Gastroesophageal sphincter (tissue), 4 donors: ENCODE results near the gene RAB3B. TPM values are rescaled to one million over a fixed set of nuclear protein-coding genes. Genes with fewer than 3 reads are reported as not detected.

ENCODE experiments used
- ATAC-seq: fragments of 150-250 bp; one replicate; pipeline ENCODE4 v1.9.1; 2016; ENCODE audit warnings: mild to moderate bottlenecking, moderate library complexity
- H3K27ac ChIP-seq, 4 donors: fragments of 200-600 bp; sonication (generic) in 3 of 4; 1 replicate in 3 of 4; 2 replicates in 1 of 4; pipeline ENCODE4 v1.5.1; 2016 to 2019
- H3K27me3 ChIP-seq: fragments of 200-600 bp; sonication (generic); one replicate; pipeline ENCODE4 v1.5.1; 2019
- H3K36me3 ChIP-seq, 2 donors: fragments of 200-600 bp; sonication (generic); one replicate each; pipeline ENCODE4 v1.5.1; 2019; ENCODE audit warnings: control low read depth in 1 of 2
- H3K4me1 ChIP-seq, 3 donors: fragments of 200-600 bp; sonication (generic); 1 replicate in 2 of 3; 2 replicates in 1 of 3; pipeline ENCODE4 v1.5.1; 2016 to 2019; ENCODE audit warnings: control low read depth in 2 of 3
- H3K4me3 ChIP-seq, 2 donors: fragments of 200-600 bp; sonication (generic); one replicate each; pipeline ENCODE4 v1.5.1; 2019; ENCODE audit warnings: mild to moderate bottlenecking in 1 of 2, moderate library complexity in 1 of 2
- H3K9me3 ChIP-seq, 3 donors: fragments of 200-600 bp; sonication (generic); one replicate each; pipeline ENCODE4 v1.5.1; 2017 to 2019; ENCODE audit warnings: control low read depth in 2 of 3
- CTCF ChIP-seq, 4 experiments: fragments of 200-600 bp in 2 of 4; fragments of 450-650 bp in 2 of 4; sonication (generic) in 1 of 4; IDR thresholded peaks; one replicate each; pipeline ENCODE4 v1.5.1; 2017 to 2019; ENCODE audit warnings: antibody characterized with exemption in 4 of 4, mild to moderate bottlenecking in 2 of 4, moderate library complexity in 2 of 4
- EP300 ChIP-seq: sonication (generic); formaldehyde crosslinking; IDR thresholded peaks from one replicate; pipeline ENCODE4 v1.6.1; 2017; ENCODE audit warnings: antibody characterized with exemption, mild to moderate bottlenecking
- POLR2A ChIP-seq, 2 donors: fragments of 450-650 bp; IDR thresholded peaks; one replicate each; pipeline ENCODE4 v1.6.1; 2017; ENCODE audit warnings: antibody characterized with exemption in 2 of 2, mild to moderate bottlenecking in 2 of 2, moderate library complexity in 1 of 2
- POLR2AphosphoS5 ChIP-seq: sonication (generic); formaldehyde crosslinking; IDR thresholded peaks from one replicate; pipeline ENCODE4 v1.6.1; 2017; ENCODE audit warnings: antibody characterized with exemption
- WGBS, 2 donors: methylation state at CpG; one replicate each; pipeline ENCODE4 v1.1.5; 2018; ENCODE audit warnings: low coverage in 1 of 2; 5-methylcytosine and 5-hydroxymethylcytosine counted together
- total RNA-seq, 4 donors: library from RNA; depleted of rRNA; stranded (reverse); fragments of >200 nt; gene quantifications; one replicate each; pipeline ENCODE4 v1.1.0, GENCODE V29; 2016

Gene RAB3B
- total RNA-seq, 4 donors from 2014 or later = under 0.01 to 0.81 (median 0.34) TPM

GRCh38 chr1:52003877-52004276, 13.4 kb upstream of the RAB3B start:
- 49 to 53% methylated on average over 3 of the region's 4 CpGs for WGBS, 2 donors

GRCh38 chr1:52002038-52002917, 11.8 kb upstream of the RAB3B start:
- H3K4me1 ChIP-seq = peaks cover 0 to under 1% (median 0%) of the 10 kb centered on the region in 3 donors
- TF ChIP-seq CTCF (IDR thresholded peaks at IDR 0.05) = peak; percentile 85 to 87 (median 86)
- no peak for TF ChIP-seq POLR2A (IDR thresholded peaks at IDR 0.05)
- ATAC-seq = peak; percentile 83
- 52 to 53% methylated on average over 8 to 9 of the region's 9 CpGs for WGBS, 2 donors
- peaks cover 37% of the 10 kb centered on the region for H3K27me3 ChIP-seq
- H3K4me3 ChIP-seq = no peak overlapping the region
- H3K27ac ChIP-seq = no peak overlapping the region
- H3K36me3 ChIP-seq = no peaks in the 10 kb centered on the region
- no peaks in the 10 kb centered on the region for H3K9me3 ChIP-seq

More at GRCh38 chr1:52003877-52004276, 13.4 kb upstream of the RAB3B start:
- no peak overlapping the region for H3K4me3 ChIP-seq
- no peak for TF ChIP-seq CTCF (IDR thresholded peaks at IDR 0.05)
- no peak for TF ChIP-seq POLR2A (IDR thresholded peaks at IDR 0.05)
- no peak for TF ChIP-seq EP300
- TF ChIP-seq POLR2AphosphoS5 = no peak
- no peak for ATAC-seq
- H3K9me3 ChIP-seq = no peaks in the 10 kb centered on the region
- H3K4me1 ChIP-seq = peaks cover 0 to 5% (median 0%) of the 10 kb centered on the region in 3 donors
- peaks cover 32% of the 10 kb centered on the region for H3K27me3 ChIP-seq
- H3K27ac ChIP-seq = no peak overlapping the region
- H3K36me3 ChIP-seq = no peaks in the 10 kb centered on the region

GRCh38 chr1:51998701-51999100, 8.2 kb upstream of the RAB3B start:
- TF ChIP-seq CTCF (IDR thresholded peaks at IDR 0.05) = no peak
- no peak for TF ChIP-seq EP300
- no peak for TF ChIP-seq POLR2A (IDR thresholded peaks at IDR 0.05)
- TF ChIP-seq POLR2AphosphoS5 = no peak
- Histone ChIP-seq H3K9me3 (no peaks in the 10 kb centered on the region), H3K4me3 (no peak overlapping the region), H3K27ac (no peak overlapping the region), H3K36me3 (no peaks in the 10 kb centered on the region), H3K27me3 (peaks cover 44% of the 10 kb centered on the region), H3K4me1 (no peaks in the 10 kb centered on the region)
- no peak for ATAC-seq
- WGBS, 2 donors = 100% methylated on average over 1 of the region's 1 CpG; no CpG with 5 or more reads in 1 of the 2 donors

GRCh38 chr1:51997974-51998382, 7.5 kb upstream of the RAB3B start:
- 20 to 56% methylated on average over 1 to 4 of the region's 5 CpGs for WGBS, 2 donors
- H3K36me3 ChIP-seq = no peaks in the 10 kb centered on the region
- peaks cover 46% of the 10 kb centered on the region for H3K27me3 ChIP-seq
- H3K4me1 ChIP-seq = no peaks in the 10 kb centered on the region
- no peak for ATAC-seq
- TF ChIP-seq EP300 = no peak
- no peak for TF ChIP-seq CTCF (IDR thresholded peaks at IDR 0.05)
- TF ChIP-seq POLR2AphosphoS5 = no peak
- no peak for TF ChIP-seq POLR2A (IDR thresholded peaks at IDR 0.05)
- no peak overlapping the region for H3K4me3 ChIP-seq
- no peaks in the 10 kb centered on the region for H3K9me3 ChIP-seq
- H3K27ac ChIP-seq = no peak overlapping the region
